HG02759 (cell line): ENCODE data around the gene TGFB1.
"Not testable (repeated sequence)": the region's sequence is repeated elsewhere in the genome, so short reads cannot be mapped to it uniquely, and the experiment has no call there.

Experiments
- ATAC-seq: cut with Tn5 transposase; IDR thresholded peaks from one replicate; pipeline ENCODE4 v1.9.1; 2021; ENCODE audit warnings: mild to moderate bottlenecking, moderate library complexity; ENCODE audit not compliant: unreplicated experiment

The TGFB1 gene

DNA sequence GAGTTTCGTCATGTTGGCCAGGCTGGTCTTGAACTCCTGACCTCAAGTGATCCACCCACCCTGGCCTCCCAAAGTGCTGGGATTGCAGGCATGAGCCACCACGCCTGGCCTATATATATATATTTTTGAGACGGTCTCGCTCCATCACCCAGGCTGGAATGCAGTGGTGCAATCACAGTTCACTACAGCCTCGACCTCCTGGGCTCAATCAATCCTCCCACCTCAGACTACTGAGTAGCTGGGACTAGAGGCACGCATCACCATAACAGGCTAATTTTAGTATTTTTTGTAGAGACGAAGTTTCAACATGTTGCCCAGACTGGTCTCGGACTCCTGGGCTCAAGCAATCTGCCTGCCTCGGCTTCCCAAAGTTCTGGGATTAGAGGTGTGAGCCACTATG, 6.8 kb downstream of the TGFB1 start:
- ATAC-seq = not testable (repeated sequence)

DNA sequence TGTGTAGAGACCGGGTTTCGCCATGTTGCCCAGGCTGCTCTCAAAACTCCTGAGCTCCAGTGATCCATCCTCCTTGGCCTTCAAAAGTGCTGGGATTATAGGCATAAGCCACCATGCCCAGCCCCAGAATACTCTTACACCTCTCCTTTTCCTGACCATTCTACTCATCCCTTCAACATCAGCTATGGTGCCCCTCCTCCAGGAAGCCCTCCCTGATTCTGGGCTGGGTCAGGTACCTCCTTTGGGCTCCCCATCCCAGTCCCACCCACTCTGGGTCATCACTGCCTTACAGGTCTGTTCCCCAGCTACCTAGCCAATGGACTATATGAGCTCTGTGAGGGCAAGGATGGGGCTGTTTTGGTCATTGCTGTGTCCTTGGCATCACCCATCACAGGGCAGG, 9.6 kb downstream of the TGFB1 start:
- ATAC-seq = no peak

GRCh38 chr19:41341669-41342490, 11.8 kb downstream of the TGFB1 start:
- ATAC-seq = no peak

DNA sequence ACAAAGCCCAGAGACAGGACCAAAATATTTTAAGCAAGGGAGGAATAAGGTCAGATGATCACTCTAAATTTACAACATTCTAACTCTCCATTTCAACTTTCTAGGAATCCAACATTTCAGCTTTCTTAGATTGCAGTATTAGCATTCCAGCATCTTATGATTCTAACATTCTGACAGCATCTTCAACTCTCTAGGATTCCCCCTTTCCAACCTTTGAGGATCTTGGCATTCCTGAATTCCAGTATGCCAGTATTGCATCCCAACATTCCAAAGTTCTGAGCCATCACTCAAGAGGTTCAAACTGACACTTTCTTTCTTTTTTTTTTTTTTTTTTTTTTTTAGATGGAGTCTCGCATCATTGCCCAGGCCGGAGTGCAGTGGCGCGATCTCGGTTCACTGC, 13.8 kb downstream of the TGFB1 start:
- ATAC-seq = no peak

DNA sequence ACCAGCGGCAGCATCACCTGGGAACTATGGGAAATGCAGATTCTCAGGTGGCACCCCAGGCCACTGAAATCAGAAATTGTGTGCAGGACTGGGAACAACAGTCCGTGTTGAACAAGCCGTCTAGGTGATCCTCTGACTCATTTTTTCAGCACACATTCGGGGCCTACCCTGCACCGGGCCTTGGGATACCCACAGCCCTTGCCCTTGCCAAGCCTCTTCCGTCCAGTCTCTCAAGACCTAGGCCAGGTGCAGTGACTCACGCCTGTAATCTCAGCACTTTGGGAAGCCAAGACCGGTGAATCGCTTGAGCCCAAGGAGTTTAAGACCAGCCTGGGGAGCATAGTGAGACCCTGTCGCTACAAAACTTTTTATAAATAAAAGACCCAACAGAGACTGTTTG, 18.3 kb downstream of the TGFB1 start:
- no peak for ATAC-seq

DNA sequence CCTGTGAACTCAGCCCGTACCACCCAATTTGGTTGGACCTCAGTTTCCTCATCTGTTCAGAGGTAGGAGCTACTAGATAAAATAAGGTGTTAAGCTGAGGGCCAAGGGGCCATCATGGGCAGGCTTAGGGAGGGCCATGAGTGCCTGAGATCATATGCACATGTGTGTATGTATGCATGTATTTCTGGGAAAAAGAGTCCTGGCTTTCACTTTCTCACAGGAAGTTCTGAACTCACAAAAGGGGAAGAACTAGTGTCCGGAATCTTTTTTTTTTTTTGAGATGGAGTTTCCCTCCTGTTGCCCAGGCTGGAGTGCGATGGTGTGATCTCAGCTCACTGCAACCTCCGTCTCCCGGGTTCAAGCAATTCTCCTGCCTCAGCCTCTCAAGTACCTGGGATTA, 18.9 kb downstream of the TGFB1 start:
- ATAC-seq = no peak

DNA sequence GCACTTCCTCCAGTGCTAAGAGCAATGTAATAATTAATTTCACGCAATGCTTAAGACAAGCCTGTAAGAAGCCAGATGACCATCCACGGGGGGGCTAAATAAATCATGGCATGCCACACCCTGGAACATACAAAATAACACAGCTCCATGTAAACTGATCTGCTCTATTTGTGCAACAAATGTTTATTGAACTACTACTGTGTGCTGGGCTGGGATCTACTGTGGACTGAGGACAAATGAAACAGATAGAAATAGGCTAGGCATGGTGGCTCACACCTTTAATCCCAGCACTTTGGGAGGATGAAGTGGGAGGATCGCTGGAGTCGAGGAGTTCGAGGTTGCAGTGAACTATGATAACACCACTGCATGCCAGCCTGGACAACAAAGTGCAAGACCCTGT, 21.3 kb downstream of the TGFB1 start:
- ATAC-seq = no peak

DNA sequence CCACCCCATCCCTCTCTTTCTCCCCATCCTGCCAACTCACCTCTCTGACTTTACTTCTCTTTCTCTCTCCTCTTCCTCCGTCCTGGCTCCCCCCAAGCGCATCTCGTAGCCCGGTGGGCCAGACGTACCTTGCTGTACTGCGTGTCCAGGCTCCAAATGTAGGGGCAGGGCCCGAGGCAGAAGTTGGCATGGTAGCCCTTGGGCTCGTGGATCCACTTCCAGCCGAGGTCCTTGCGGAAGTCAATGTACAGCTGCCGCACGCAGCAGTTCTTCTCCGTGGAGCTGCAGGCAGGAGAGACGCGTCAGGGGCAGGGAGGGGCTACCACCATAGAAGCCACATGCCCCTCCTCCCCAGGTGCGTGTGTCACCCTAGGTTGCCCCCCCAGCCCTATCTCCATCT, 21.7 kb downstream of the TGFB1 start:
- no peak for ATAC-seq

- ATAC-seq = no peak
Observed at GRCh38 chr19:41330946-41331678, 22.6 kb downstream of the TGFB1 start.

GRCh38 chr19:41330481-41330880, 23.2 kb downstream of the TGFB1 start:
- no peak for ATAC-seq

DNA sequence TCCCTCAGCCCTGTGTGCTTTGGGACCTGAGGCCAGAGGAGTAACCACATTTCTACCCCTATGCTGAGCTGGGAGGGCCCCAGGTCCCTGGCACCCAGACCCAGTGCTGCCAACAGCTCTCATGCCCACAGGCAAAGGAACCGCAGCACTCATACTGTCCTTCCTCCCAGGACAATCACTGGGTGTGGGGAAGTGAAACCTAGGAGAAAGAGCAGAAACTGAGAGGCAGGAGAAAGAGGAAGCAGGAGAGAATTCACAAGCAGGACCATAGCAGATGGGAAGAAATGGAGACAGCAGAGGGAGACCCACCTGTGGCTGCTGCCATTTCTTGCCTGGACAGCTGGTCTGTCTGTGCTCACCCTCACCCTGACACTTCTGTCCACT, 24.9 kb downstream of the TGFB1 start:
- no peak for ATAC-seq

- peak; percentile 3 for ATAC-seq
Observed at GRCh38 chr19:41328157-41328841, 25.4 kb downstream of the TGFB1 start.

- peak; percentile 61 for ATAC-seq
Observed at GRCh38 chr19:41327576-41328156, 26.1 kb downstream of the TGFB1 start.

- no peak for ATAC-seq
Observed at GRCh38 chr19:41327076-41327575, 26.6 kb downstream of the TGFB1 start.

- ATAC-seq = peak; percentile 27
Observed at GRCh38 chr19:41325947-41326706, 27.6 kb downstream of the TGFB1 start.

- no peak for ATAC-seq
Observed at GRCh38 chr19:41325640-41325946, 28.1 kb downstream of the TGFB1 start.

DNA sequence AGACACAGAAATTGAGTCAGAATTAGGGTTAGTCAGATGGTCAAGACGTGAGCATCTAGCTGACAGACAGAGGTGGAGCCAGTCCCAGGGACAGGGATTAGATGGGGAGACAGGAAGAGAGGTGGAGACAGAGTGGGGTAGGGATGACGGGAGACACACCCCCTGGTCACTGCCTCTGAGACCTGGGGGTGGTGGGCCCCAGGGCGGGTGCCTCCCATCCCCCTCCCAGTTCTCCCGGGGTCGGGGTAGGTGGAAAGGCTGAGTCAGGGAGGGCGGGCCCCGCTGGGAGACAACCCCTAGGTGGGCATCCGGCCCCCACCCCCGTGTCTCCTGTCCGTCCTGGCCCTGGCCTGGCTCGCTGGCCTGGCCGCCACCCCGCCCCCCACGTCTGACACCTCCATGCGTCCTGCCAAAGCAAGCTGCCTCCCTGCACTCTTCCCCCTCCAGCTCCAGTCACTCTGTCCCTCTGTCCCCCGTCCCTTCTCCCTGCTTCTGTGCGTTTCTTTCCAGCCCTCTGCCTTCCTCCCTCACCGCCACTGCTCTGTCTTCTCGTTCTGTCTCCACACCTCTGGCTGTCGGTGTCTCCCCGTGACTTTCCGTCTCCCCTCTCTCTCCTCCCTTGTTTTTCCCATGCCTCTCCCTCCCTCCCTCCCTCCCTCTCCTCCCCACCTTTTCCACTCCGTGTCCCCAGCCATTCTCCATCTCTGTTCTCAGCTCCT, 28.6 kb downstream of the TGFB1 start:
- ATAC-seq = no peak

- ATAC-seq = no peak
Observed at GRCh38 chr19:41324231-41324702, 29.5 kb downstream of the TGFB1 start.

DNA sequence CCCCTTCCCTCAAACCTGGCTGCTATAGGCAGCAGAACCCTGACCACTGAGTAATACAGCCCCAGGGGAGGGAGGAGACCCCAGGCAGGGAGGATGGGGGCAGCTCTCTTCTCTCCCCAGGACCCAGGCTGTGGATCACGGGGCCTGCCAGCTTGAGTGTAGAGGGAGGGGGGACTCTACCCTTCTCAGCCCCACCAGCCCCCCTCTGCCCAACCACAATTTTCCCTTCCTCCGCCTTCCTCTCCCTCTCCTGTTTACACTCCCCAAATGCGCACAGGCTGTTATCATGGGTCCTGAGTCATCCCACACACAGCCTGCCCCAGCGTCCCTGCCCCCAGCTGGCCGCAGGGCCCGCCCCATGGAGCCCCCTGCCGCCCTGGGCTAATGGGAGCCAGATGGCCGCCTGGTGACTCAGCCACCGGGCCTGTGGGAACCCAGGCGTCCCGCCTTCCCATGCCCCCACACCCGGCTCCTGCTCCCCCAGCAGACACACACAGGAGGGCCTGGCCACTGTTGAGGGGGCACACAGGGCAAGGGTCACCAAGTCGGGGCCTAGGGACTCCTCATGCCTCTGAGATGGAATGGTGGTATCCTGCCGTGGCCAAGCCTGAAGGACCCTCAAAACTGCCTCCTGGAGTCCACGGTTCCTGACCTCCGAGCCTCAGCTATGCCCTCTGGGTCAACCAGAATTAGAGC, 30.1 kb downstream of the TGFB1 start:
- no peak for ATAC-seq
